ENCODE measurements around the gene PDE7B.

DNA sequence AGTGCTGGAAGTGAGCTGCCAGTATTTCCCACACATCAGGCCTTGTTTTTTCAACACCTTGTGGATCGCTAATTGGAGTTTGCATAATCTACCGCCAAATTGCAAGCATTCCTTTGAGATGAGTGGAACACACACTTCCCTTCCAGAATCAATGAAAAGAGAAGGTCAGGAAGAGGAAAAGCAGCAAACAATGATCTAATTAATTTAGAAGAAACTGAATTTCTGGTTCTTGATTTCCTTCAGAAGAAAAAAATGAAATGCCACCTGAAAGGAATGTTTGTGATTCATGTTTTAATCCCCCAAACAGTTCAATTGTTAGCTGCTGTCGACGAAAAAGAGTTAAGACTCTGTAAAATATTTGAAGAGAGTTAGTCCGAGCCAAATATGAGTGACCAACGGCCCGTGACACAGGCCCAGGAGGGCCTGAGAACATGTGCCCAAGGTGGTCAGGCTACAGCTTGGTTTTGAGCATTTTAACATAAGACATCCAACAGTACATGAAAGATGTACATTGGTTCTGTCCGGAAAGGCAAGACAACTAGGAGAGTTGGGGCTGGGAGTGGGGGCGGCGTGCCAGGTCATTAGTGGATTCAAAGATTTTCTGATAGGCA is 216.3 kb downstream of the PDE7B start:
- no peak for TF ChIP-seq POLR2A (IDR thresholded peaks at IDR 0.05)
- no peak for TF ChIP-seq POLR2AphosphoS5 (IDR thresholded peaks at IDR 0.05)
- TF ChIP-seq, protein P1, sequence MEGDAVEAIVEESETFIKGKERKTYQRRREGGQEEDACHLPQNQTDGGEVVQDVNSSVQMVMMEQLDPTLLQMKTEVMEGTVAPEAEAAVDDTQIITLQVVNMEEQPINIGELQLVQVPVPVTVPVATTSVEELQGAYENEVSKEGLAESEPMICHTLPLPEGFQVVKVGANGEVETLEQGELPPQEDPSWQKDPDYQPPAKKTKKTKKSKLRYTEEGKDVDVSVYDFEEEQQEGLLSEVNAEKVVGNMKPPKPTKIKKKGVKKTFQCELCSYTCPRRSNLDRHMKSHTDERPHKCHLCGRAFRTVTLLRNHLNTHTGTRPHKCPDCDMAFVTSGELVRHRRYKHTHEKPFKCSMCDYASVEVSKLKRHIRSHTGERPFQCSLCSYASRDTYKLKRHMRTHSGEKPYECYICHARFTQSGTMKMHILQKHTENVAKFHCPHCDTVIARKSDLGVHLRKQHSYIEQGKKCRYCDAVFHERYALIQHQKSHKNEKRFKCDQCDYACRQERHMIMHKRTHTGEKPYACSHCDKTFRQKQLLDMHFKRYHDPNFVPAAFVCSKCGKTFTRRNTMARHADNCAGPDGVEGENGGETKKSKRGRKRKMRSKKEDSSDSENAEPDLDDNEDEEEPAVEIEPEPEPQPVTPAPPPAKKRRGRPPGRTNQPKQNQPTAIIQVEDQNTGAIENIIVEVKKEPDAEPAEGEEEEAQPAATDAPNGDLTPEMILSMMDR (IDR thresholded peaks at IDR 0.05 in 8 of 11, conservative IDR thresholded peaks at IDR 0.05 in 3 of 11) = no peak
